ENCODE data around the gene ABCD3.
"Not testable (repeated sequence)": the region's sequence is repeated elsewhere in the genome, so short reads cannot be mapped to it uniquely, and the experiment has no call there.

The ABCD3 gene

DNA sequence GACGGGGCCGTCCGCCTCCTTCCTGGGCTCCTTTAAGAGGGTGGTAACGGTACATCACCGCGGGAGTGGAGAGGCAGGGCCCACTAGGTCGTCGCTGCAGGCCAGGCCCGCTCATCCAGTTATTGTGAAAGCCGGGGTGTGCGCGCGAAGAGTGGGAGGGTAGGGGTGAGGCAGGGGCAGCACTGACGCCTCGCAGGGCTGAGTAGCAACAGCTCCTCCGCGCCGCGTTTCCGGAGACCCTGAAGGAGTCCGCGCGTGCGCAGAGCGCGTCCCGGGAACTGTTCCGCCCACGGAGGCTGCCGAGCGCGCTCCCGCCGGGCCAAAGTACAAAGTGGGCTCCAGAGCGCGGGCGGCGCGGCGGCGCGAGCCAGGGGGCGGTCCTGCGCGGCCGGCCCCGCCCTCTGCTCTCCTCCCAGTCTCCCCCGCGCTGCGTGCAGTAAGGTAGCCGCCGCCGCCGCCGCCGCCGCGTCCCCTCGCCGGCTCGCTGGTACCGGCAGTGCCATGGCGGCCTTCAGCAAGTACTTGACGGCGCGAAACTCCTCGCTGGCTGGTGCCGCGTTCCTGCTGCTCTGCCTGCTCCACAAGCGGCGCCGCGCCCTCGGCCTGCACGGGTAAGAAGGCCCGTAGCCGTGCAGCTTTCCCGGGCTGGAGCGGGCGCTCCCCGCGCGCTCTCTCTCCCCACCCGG, at the start of gene ABCD3:
ABCD3 (plus strand) TSS at position 412 of the 686 bp plus-strand sequence; CDS start at position 502, 90 bp downstream.
- peak within 1 kb of the TSS; percentile 83 for H3K27ac ChIP-seq
- TF ChIP-seq, protein P1, sequence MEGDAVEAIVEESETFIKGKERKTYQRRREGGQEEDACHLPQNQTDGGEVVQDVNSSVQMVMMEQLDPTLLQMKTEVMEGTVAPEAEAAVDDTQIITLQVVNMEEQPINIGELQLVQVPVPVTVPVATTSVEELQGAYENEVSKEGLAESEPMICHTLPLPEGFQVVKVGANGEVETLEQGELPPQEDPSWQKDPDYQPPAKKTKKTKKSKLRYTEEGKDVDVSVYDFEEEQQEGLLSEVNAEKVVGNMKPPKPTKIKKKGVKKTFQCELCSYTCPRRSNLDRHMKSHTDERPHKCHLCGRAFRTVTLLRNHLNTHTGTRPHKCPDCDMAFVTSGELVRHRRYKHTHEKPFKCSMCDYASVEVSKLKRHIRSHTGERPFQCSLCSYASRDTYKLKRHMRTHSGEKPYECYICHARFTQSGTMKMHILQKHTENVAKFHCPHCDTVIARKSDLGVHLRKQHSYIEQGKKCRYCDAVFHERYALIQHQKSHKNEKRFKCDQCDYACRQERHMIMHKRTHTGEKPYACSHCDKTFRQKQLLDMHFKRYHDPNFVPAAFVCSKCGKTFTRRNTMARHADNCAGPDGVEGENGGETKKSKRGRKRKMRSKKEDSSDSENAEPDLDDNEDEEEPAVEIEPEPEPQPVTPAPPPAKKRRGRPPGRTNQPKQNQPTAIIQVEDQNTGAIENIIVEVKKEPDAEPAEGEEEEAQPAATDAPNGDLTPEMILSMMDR (conservative IDR thresholded peaks at IDR 0.05), result no peak

DNA sequence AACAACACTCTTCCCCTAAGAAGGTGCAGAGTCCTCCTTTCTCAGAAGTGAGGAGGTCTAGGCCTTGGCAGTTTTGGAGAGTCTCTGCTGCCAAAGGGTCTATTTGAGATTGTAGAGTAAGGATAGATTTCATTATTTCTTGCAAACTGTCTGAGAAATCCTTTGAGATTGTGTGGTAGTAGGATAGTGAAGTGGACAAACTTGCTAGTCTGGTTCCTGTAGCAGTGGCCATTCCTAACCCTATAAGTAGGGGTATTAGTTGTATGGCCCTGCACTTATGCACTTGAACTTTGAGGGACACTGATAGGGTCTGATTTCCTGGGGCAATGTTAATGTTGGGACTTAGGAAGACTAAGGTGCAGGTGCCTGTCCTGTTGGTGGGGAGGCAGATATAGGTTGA, 45.4 kb upstream of the ABCD3 start:
- not testable (repeated sequence) for H3K27ac ChIP-seq

DNA sequence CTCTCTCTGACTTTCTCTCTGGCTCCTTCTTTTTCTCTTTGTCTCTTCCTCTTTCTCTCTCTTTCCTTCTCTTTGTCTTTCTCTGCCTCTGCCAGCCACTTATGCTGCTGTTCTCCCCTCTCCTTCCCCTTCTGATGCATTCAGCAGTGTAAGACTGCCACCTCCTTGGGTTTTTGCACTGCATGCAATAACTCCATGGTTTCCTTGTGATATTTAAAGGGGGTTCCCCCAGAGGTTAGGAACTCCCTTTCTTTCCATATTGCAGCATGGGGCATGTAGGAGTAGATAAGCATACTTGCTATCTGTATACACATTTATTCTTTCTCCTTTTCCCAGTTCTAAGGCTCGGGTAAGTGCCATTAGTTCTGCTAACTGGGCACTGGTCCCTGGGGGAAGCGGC, 44.9 kb upstream of the ABCD3 start:
- H3K27ac ChIP-seq, result not testable (repeated sequence)

GRCh38 chr1:94375666-94376065, 42.5 kb upstream of the ABCD3 start:
- H3K27ac ChIP-seq, result not testable (repeated sequence)

- H3K27ac ChIP-seq, result not testable (repeated sequence)
Measured at GRCh38 chr1:94378493-94378892, 39.7 kb upstream of the ABCD3 start.

DNA sequence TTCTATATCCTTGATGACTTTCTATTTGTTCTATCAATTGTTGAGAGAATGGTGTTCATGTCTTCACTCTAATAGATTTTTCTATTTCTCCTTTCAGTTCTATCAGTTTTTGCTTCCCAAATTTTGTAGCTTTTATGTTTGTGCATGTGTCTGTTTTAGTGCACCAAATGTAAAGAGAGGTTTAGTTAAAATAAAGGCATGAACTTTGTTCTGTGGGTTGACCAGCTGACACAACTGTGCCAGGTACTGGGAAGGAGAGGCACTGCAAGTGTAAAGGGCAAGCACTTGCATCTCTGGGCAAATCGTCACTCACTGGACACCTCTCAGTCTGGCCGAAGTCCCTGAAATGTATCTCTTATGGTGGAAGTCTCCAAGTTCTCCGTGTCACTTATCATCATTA, 38.6 kb upstream of the ABCD3 start:
- TF ChIP-seq, protein P1 (conservative IDR thresholded peaks at IDR 0.05), result no peak
- H3K27ac ChIP-seq, result no peak overlapping the region

- no peak overlapping the region for H3K27ac ChIP-seq
- TF ChIP-seq, protein P1 (conservative IDR thresholded peaks at IDR 0.05), result no peak
Measured at GRCh38 chr1:94382201-94382600, 36.0 kb upstream of the ABCD3 start.

GRCh38 chr1:94383966-94384408, 34.2 kb upstream of the ABCD3 start:
- TF ChIP-seq, protein P1 (conservative IDR thresholded peaks at IDR 0.05), result no peak
- no peak overlapping the region for H3K27ac ChIP-seq

DNA sequence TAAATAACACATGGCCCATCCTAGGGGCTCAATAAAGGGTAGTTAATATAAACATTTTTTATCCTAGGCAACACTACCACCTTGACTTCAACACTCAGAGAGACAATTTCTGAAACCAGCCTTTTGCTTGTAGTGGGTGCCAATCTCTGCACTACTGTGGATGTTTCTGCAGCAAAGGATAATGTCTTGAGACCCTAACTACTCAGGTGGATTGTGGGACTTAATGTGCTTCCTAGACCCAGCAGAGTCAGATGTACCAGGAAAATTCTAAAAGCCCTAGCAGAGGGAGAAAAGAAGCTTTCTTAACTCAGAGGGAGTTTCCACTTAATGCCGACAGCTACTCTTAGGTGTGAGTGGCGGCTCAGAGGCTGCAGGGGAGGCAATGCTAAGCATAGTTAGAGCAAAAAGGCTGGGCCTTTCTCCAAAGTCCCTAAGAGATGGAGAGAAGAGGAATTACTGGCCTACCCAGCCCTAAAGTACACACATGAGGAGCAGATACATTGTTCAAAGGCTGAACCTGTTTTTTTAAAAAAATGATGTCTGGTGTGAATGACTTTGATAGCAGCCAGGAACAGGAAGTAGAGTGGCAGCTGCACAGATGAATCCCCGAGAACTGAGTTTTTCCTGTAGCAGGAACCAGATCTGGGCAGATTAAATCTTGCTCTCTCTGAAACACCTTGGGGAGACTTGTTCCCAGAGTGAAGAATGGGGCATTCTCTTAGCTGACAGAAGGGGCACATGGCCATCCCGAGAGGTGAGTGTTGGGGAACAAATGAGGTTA, 33.5 kb upstream of the ABCD3 start:
- H3K27ac ChIP-seq, result peak overlapping the region; percentile 29; the same call in 1 of the 2 replicates
- TF ChIP-seq, protein P1 (conservative IDR thresholded peaks at IDR 0.05), result no peak
